GM12878 (cell line): ENCODE results near the gene NR1I3. TPM values are rescaled to one million over a fixed set of nuclear protein-coding genes. Genes with fewer than 3 reads are reported as not detected.

ENCODE experiments used
- ATAC-seq: fragments of 200-7000 bp; cut with Tn5 transposase; 3 replicates; pipeline ENCODE4 v1.9.1; 2020; ENCODE audit warnings: mild to moderate bottlenecking, moderate library complexity
- BruUV-seq: library from RNA; stranded (reverse); fragments of 400-500 nt; replicated peaks from 2 replicates; lab custom pipeline; 2021; lab: Mats Ljungman, UMichigan
- CTCF ChIA-PET: fragments of 300-600 bp; sonication (Branson Sonifier 250); formaldehyde crosslinking; extraction: SDS; loops from one replicate; lab custom pipeline; 2021; ENCODE audit warnings: inconsistent platforms; lab: Yijun Ruan, JAX
- POLR2A ChIA-PET: fragments of 350-600 bp; formaldehyde crosslinking; extraction: SDS; loops from one replicate; lab custom pipeline; 2021; ENCODE audit warnings: inconsistent platforms; lab: Charles Lee
- RAD21 ChIA-PET: fragments of 300-600 bp; sonication (Branson Sonifier 250); formaldehyde crosslinking; loops from one replicate; lab custom pipeline; 2023; ENCODE audit warnings: antibody characterized with exemption; ENCODE audit not compliant: unreplicated experiment; lab: Charles Lee
- SMC1A ChIA-PET: fragments of 300-600 bp; sonication (Branson Sonifier 250); formaldehyde crosslinking; loops from one replicate; lab custom pipeline; 2023; ENCODE audit not compliant: unreplicated experiment, uncharacterized antibody; lab: Charles Lee
- DNase-seq: peaks from one replicate; pipeline ENCODE4 v3.0.0-alpha.2; 2011; ENCODE audit warnings: low read depth, low spot score
- FAIRE-seq: peaks from 3 replicates; lab custom pipeline; 2011; peaks lifted over from hg19 to GRCh38; lab: Jason Lieb, UNC
- H2AFZ ChIP-seq: 2 replicates; pipeline ENCODE4 v1.6.0; 2011; ENCODE audit warnings: low read depth, low read length, control low read depth; ENCODE audit not compliant: control insufficient read depth
- H3K27ac ChIP-seq: 2 replicates; pipeline ENCODE4 v1.5.1; 2011; ENCODE audit warnings: control low read depth; ENCODE audit not compliant: control insufficient read depth, insufficient read depth
- H3K27me3 ChIP-seq, 2 experiments: replicated peaks in 1 of 2; 2 replicates each; pipeline versions ENCODE4 v1.6.0 to v1.6.1; 2011; ENCODE audit warnings: low read length in 1 of 2; ENCODE audit not compliant: control insufficient read depth in 2 of 2, insufficient read depth in 2 of 2
- H3K36me3 ChIP-seq, 2 experiments: 2 replicates each; pipeline ENCODE4 v1.5.1; 2011; ENCODE audit warnings: low read length in 1 of 2; ENCODE audit not compliant: control insufficient read depth in 2 of 2, insufficient read depth in 2 of 2
- H3K4me1 ChIP-seq: 2 replicates; pipeline ENCODE4 v1.6.1; 2011; ENCODE audit warnings: mild to moderate bottlenecking, low read length, moderate library complexity, mixed read lengths; ENCODE audit not compliant: control insufficient read depth, insufficient read depth
- H3K4me2 ChIP-seq: 2 replicates; pipeline ENCODE4 v1.6.0; 2011; ENCODE audit warnings: control low read depth; ENCODE audit not compliant: control insufficient read depth, insufficient read depth
- H3K4me3 ChIP-seq: fragments of 200-600 bp; sonication (generic); 2 replicates; pipeline ENCODE4 v1.5.1; 2016
- H3K79me2 ChIP-seq: 2 replicates; pipeline ENCODE4 v1.6.0; 2011; ENCODE audit warnings: low read length; ENCODE audit not compliant: control insufficient read depth, insufficient read depth
- H3K9ac ChIP-seq: 2 replicates; pipeline ENCODE4 v1.8.0; 2011; ENCODE audit warnings: low read length, control low read depth, mixed read lengths; ENCODE audit not compliant: control insufficient read depth, insufficient read depth
- H3K9me3 ChIP-seq: replicated peaks from 3 replicates; pipeline ENCODE4 v1.5.1; 2011; ENCODE audit warnings: mild to moderate bottlenecking, low read length; ENCODE audit not compliant: control insufficient read depth, insufficient read depth
- H4K20me1 ChIP-seq: 2 replicates; pipeline ENCODE4 v1.6.0; 2011; ENCODE audit not compliant: control insufficient read depth, insufficient read depth
- CTCF ChIP-seq, 3 experiments: IDR thresholded peaks in 2 of 3; conservative IDR thresholded peaks in 1 of 3; 2 replicates each; pipeline ENCODE4 v1.5.1; 2011; ENCODE audit warnings: low read depth in 3 of 3, low read length in 3 of 3, mild to moderate bottlenecking in 3 of 3, control low read depth in 2 of 3, moderate library complexity in 2 of 3, inconsistent platforms in 1 of 3, mixed read lengths in 1 of 3; ENCODE audit not compliant: control insufficient read depth in 2 of 3, insufficient read depth in 1 of 3; ENCODE audit errors: extremely low read depth in 1 of 3
- DPF2 ChIP-seq: fragments of 450-650 bp; IDR thresholded peaks from 2 replicates; pipeline ENCODE4 v1.6.1; 2017; ENCODE audit warnings: mild to moderate bottlenecking
- EED ChIP-seq: sonication (generic); IDR thresholded peaks from 2 replicates; pipeline ENCODE4 v1.6.1; 2016; ENCODE audit warnings: antibody characterized with exemption, low read depth
- HCFC1 ChIP-seq: fragments of 150-350 bp; IDR thresholded peaks from 2 replicates; pipeline ENCODE4 v1.6.1; 2014; ENCODE audit warnings: low read length
- KAT2A ChIP-seq: conservative IDR thresholded peaks from 2 replicates; pipeline ENCODE4 v1.6.1; 2011; ENCODE audit warnings: low read depth, low read length; ENCODE audit not compliant: control insufficient read depth
- NR2F1 ChIP-seq: fragments of 450-650 bp; conservative IDR thresholded peaks from 2 replicates; pipeline ENCODE4 v1.6.1; 2017; ENCODE audit warnings: mild to moderate bottlenecking
- PML ChIP-seq: IDR thresholded peaks from 2 replicates; pipeline ENCODE4 v1.6.1; 2012; ENCODE audit warnings: low read length, inconsistent platforms
- RFX5 ChIP-seq: IDR thresholded peaks from 2 replicates; pipeline ENCODE4 v1.6.1; 2011; ENCODE audit warnings: low read depth, low read length, improper control_type of control experiment
- SIN3A ChIP-seq: IDR thresholded peaks from 2 replicates; pipeline ENCODE4 v1.6.1; 2012; ENCODE audit warnings: low read depth, low read length, improper control_type of control experiment
- SMAD1 ChIP-seq: fragments of 450-650 bp; IDR thresholded peaks from 2 replicates; pipeline ENCODE4 v1.6.1; 2018; ENCODE audit warnings: mild to moderate bottlenecking, low read depth; ENCODE audit not compliant: partially characterized antibody
- SREBF1 ChIP-seq: IDR thresholded peaks from 2 replicates; pipeline ENCODE4 v1.6.1; 2012; ENCODE audit warnings: mild to moderate bottlenecking, low read length
- SUPT20H ChIP-seq: IDR thresholded peaks from 2 replicates; pipeline ENCODE4 v1.6.1; 2011; ENCODE audit warnings: low read depth, mild to moderate bottlenecking, low read length, moderate library complexity, borderline replicate concordance; ENCODE audit not compliant: control insufficient read depth
- SUZ12 ChIP-seq: fragments of 200-600 bp; sonication (generic); IDR thresholded peaks from one replicate; pipeline ENCODE4 v1.6.1; 2018; ENCODE audit warnings: antibody characterized with exemption, mild to moderate bottlenecking; ENCODE audit not compliant: unreplicated experiment
- TCF12 ChIP-seq: IDR thresholded peaks from 2 replicates; pipeline ENCODE4 v1.6.1; 2011; ENCODE audit warnings: low read depth, mild to moderate bottlenecking, low read length
- ZBTB11 ChIP-seq: fragments of 450-650 bp; formaldehyde crosslinking; IDR thresholded peaks from 2 replicates; pipeline ENCODE4 v1.5.0; 2022; ENCODE audit warnings: mild to moderate bottlenecking, missing genetic modification characterization
- ZNF687 ChIP-seq: fragments of 450-650 bp; IDR thresholded peaks from 2 replicates; pipeline ENCODE4 v1.6.1; 2017; ENCODE audit warnings: mild to moderate bottlenecking, moderate library complexity
- WGBS: methylation state at CpG from one replicate; pipeline ENCODE4 v1.1.6; 2016; ENCODE audit warnings: low lambda C conversion rate; ENCODE audit not compliant: insufficient replicate concordance, insufficient coverage; ENCODE audit errors: missing lambda C conversion rate; 5-methylcytosine and 5-hydroxymethylcytosine counted together
- in situ Hi-C: fragments of 300-500 bp; cut with MboI; formaldehyde crosslinking; loops from 9 replicates; pipeline ENCODE4 v1.14.3; 2018; ENCODE audit warnings: mixed read lengths
- intact Hi-C: fragments of 100-400 bp; cut with micrococcal nuclease; formaldehyde crosslinking; loops from one replicate; pipeline ENCODE4 v1.14.2; 2022; ENCODE audit not compliant: unreplicated experiment
- polyA plus RNA-seq, 11 experiments: library from polyadenylated mRNA; depleted of rRNA in 4 of 11; unstranded in 6 of 11; stranded (reverse) in 5 of 11; fragments of >200 nt; fragmentation: Nextera tagmentation in 4 of 11; fragmentation: Illumina TruSeq in 1 of 11; extraction: Ambion mirVana in 4 of 11; extraction: Trizol in 1 of 11; gene quantifications; 1 replicate in 1 of 11; 2 replicates in 10 of 11; pipeline versions ENCODE4 v1.2.1 to v1.2.3, GENCODE V29; 2011 to 2016; ENCODE audit warnings: inconsistent platforms in 2 of 11, missing spikeins in 2 of 11, low read depth in 1 of 11
- total RNA-seq, 4 experiments: library from RNA; depleted of rRNA in 3 of 4; stranded (reverse); fragments of >200 nt in 3 of 4; fragmentation: Illumina TruSeq in 1 of 4; extraction: Trizol in 1 of 4; gene quantifications; 2 replicates each; pipeline versions ENCODE4 v1.2.1 to v1.2.3, GENCODE V29; 2013 to 2021

The NR1I3 gene
- total and polyA plus RNA-seq, 10 of the 15 experiments (the other 5 are each of a cell fraction or from before 2014, with no cell fraction given): 0.13 to 0.52 (median 0.24) TPM; not detected in 7

- intact Hi-C loops (loop anchor here (5.0 kb wide), 2 partner anchors 85 to 175 kb away; no protein-coding TSS in a partner anchor), in situ Hi-C loops (no loop called here)
- FAIRE-seq (no peak), ATAC-seq (no peak), DNase-seq (no peak)
- Histone ChIP-seq H3K27me3 (no peaks in the 10 kb centered on the region), H3K4me1 (peaks cover 10% of the 10 kb centered on the region), H2AFZ (no peak overlapping the region), H3K4me3 (no peak overlapping the region), H3K4me2 (no peak overlapping the region), H3K36me3 (peaks cover 10 to 31% of the 10 kb centered on the region in 2 experiments; a peak in 3 of 4 replicates), H3K9me3 (no peaks in the 10 kb centered on the region), H3K9ac (no peak overlapping the region), H3K27ac (no peak overlapping the region), H4K20me1 (no peaks in the 10 kb centered on the region), H3K79me2 (peaks cover 17% of the 10 kb centered on the region)
- POLR2A ChIA-PET: interaction anchor here (1.0 to 1.6 kb wide), 4 partner anchors 12 to 54 kb away, joined by 3 to 4 read pairs (median 4); partner anchors contain the start of genes TOMM40L and UFC1
- CTCF ChIA-PET: interaction anchor here (0.8 to 13.6 kb wide), 7 partner anchors 13 to 176 kb away, joined by 3 to 385 read pairs (median 16); partner anchors contain the start of genes APOA2, FCER1G, PPOX and TOMM40L
- SMC1A ChIA-PET: interaction anchor here (0.7 to 8.1 kb wide), 5 partner anchors 14 to 333 kb away, joined by 3 to 66 read pairs (median 55); partner anchors contain the start of gene TOMM40L
- WGBS: 85% methylated on average over 8 of the region's 8 CpGs
- BruUV-seq: no TSS peak
- RAD21 ChIA-PET: interaction anchor here (1.0 to 6.6 kb wide), 3 partner anchors 19 to 175 kb away, joined by 3 to 72 read pairs (median 5); partner anchors contain the start of gene TOMM40L
- TF ChIP-seq DPF2 (no peak), ZBTB11 (CRISPR knock-in tag) (no peak), HCFC1 (no peak), EED (no peak), SREBF1 (no peak), CTCF (IDR thresholded peaks at IDR 0.05 in 2 of 3, conservative IDR thresholded peaks at IDR 0.05 in 1 of 3; ENCODE audit: control insufficient read depth in 2 of 3, extremely low read depth in 1 of 3, insufficient read depth in 1 of 3, low read depth in 3 of 3, low read length in 3 of 3) (no peak), TCF12 (no peak), SUPT20H (no peak), SUZ12 (no peak), ZNF687 (no peak), KAT2A (no peak), PML (no peak), SMAD1 (no peak), RFX5 (no peak), NR2F1 (no peak), SIN3A (no peak)
Observed at GRCh38 chr1:161207173-161207572, 30.8 kb downstream of the NR1I3 start.
